NAMALWA (cell line): ENCODE data around the gene ZBED4.
"Not testable (repeated sequence)": the region's sequence is repeated elsewhere in the genome, so short reads cannot be mapped to it uniquely, and the experiment has no call there.

ENCODE experiments used
- DNase-seq: peaks from one replicate; pipeline ENCODE4 v3.0.0-alpha.2; 2015; ENCODE audit warnings: low spot score

The ZBED4 gene, protein sequence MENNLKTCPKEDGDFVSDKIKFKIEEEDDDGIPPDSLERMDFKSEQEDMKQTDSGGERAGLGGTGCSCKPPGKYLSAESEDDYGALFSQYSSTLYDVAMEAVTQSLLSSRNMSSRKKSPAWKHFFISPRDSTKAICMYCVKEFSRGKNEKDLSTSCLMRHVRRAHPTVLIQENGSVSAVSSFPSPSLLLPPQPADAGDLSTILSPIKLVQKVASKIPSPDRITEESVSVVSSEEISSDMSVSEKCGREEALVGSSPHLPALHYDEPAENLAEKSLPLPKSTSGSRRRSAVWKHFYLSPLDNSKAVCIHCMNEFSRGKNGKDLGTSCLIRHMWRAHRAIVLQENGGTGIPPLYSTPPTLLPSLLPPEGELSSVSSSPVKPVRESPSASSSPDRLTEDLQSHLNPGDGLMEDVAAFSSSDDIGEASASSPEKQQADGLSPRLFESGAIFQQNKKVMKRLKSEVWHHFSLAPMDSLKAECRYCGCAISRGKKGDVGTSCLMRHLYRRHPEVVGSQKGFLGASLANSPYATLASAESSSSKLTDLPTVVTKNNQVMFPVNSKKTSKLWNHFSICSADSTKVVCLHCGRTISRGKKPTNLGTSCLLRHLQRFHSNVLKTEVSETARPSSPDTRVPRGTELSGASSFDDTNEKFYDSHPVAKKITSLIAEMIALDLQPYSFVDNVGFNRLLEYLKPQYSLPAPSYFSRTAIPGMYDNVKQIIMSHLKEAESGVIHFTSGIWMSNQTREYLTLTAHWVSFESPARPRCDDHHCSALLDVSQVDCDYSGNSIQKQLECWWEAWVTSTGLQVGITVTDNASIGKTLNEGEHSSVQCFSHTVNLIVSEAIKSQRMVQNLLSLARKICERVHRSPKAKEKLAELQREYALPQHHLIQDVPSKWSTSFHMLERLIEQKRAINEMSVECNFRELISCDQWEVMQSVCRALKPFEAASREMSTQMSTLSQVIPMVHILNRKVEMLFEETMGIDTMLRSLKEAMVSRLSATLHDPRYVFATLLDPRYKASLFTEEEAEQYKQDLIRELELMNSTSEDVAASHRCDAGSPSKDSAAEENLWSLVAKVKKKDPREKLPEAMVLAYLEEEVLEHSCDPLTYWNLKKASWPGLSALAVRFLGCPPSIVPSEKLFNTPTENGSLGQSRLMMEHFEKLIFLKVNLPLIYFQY

GRCh38 chr22:49852898-49853894 is at the start of gene ZBED4:
TSS of gene ZBED4 (plus strand) at chr22:49853844. CDS start at chr22:49883663, 29,819 bp downstream.
- peak; percentile 98 for DNase-seq

DNA sequence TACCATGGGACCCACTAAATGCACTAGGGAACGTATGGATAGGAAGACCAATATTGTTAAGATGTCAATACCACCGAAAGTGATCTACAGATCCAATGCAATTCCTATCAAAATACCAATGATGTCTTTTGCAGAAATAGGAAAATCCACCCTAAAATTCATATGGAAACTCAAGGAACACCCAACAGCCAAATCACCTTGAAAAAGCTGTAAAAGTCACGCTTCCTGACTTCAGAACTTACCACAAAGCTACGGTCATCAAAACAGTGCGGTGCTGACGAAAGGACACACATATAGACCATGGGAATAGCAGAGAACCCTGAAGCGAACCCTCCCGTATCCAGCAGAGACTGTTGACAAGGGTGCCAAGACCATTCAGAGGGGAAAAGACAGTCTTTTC is 46.5 kb upstream of the ZBED4 start:
- DNase-seq, result no peak

GRCh38 chr22:49807780-49808708 is 45.6 kb upstream of the ZBED4 start:
- no peak for DNase-seq

DNA sequence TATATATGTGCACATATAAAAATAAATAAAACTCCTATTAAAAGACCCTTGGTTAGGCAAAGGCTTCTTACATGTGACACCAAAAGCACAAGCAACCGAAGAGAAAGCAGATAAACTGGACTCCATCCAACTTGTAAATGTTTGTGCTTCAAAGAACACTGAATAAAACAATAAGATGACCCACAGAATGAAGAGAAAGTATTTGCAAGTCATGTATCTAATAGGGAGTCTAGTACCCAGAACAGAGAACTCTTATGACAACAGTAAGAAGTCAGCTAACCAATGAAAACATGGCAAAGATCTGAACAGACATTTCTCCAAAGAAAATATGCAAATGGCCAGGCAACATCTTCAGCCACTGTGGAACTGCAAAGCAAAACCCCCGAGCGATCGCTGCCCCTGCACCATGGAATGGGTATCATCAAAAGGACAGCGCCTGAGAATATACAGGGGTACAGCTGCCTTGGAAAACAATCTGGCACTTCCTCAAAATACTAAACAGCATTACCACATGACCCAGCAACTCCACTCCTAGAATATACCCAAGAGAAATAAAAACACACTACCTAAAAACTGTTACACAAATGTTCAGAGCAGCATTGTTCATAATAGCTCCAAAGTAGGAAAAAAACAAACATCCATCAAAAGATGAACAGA is 43.2 kb upstream of the ZBED4 start:
- DNase-seq, result no peak

GRCh38 chr22:49811020-49811791 is 42.4 kb upstream of the ZBED4 start:
- DNase-seq, result no peak

DNA sequence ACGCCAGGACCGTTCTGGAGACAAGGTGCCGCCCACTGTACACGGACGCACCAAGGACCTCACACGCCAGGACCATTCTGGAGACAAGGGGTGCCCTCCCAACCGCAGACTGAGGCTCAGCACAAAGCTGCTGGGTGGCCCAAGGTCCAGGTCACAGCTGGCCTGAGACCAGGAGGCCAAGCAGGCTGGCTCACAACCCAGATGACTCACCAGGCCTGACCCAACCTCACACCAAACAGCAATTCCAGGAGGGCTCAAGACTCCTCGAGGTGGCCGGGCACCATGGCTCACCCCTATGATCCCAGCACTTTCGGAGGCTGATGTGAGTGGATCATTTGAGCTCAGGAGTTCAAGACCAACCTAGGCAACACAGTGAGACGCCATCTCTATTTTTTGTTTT is 40.8 kb upstream of the ZBED4 start:
- no peak for DNase-seq

- DNase-seq, result no peak
These were observed 39.4 kb upstream of the ZBED4 start for GRCh38 chr22:49814164-49814686.

- no peak for DNase-seq
These were observed 38.8 kb upstream of the ZBED4 start for GRCh38 chr22:49814856-49815255.

- DNase-seq, result no peak
These were observed 38.0 kb upstream of the ZBED4 start for GRCh38 chr22:49815641-49816091.

GRCh38 chr22:49817359-49817758 is 36.3 kb upstream of the ZBED4 start:
- DNase-seq, result no peak

DNA sequence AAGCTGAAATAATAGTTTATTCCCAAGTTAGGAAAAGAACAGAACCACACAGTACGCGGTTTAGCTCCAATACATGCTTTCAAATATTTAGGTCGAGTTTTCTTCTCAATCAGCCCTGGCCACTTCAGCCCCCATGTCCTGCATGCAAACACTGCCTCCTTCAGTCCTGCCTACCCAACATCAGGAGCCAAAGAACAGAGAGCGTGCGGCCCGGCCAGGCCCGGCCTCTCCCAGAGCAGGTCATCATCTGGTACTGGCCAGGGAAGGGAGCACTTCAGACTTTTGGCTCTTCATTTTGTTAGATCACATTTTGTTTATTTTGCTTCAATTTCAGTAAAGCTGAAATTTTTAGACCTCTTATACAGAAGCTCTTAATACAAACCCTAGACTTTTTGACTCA is 32.7 kb upstream of the ZBED4 start:
- no peak for DNase-seq

GRCh38 chr22:49821741-49822140 is 31.9 kb upstream of the ZBED4 start:
- DNase-seq, result not testable (repeated sequence)

GRCh38 chr22:49823289-49824045 is 30.2 kb upstream of the ZBED4 start:
- no peak for DNase-seq

DNA sequence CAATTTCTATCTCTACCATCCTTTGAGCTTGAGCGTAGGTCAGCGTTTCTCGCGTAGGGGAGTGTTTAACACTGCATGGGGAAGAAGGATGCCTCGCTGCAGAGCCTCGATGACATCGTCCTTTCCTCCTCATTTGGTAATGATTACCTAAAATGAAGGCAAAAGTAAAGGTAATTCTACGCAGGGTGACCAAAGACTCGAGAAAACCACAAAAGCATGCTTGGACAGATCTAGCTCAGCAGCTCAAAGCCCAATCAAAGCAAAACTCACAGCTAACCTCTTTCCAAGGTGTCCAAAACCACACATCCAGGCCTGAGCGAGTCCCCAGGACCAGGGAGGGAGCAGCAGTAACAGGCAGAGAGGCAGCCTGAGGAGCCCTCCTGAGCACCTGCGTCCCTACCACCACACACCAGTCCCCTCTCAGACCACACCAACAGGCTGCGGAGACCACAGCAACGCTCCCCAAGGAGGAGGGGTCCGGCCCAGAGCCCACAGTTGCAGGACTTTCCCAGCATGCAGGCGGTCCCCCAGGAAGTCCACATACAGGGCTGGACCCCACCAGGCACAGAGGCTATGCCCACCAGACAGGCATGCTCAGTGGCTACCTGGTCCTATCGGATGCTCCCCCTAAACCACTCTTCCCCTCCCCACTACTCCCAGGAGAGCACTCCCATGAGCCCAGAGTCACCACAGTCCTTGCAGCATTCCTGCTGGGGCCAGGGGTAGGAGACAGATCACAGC is 29.3 kb upstream of the ZBED4 start:
- no peak for DNase-seq

DNA sequence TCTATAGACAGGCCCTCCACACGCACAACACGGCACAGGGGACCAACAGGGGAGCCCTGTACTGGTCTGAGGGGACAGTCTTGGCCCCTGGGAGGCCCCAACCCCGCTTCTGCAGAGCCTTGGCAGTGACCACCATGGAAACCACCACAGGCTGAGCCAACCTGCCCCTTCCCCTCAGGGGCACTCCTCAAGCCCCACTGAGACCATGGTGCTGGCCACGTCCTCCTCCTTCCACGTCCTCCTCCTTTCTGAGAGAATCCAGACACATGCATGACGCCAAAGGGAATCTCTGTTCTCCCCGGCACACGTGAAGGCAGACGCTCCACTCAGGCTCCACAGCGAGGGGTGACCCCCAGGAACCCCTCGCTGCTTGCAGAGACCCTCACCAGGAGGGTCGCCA is 28.7 kb upstream of the ZBED4 start:
- DNase-seq, result no peak

DNA sequence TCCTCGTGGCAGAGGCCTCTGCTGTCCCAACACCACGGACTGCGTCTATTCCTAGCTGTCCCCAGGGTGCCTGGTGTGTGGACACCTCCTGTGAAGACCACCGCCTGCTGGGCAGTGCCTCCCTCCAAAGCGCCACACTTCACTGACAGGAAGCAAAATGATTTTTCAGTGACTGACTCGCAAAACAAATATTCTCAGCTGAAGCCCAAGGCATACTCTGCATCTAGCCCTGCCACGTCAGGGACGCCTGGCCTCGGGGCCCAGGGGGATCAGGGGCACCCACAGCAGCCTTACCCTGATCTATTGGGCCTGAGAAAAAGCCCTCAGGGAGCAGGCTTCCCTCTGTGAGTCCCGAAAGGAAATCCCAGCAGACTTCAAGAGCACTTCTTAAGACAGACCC is 28.2 kb upstream of the ZBED4 start:
- no peak for DNase-seq
